GM23338 (cell line): ENCODE measurements around the gene KRT6A. TPM values are rescaled to one million over a fixed set of nuclear protein-coding genes. Genes with fewer than 3 reads are reported as not detected.

Source experiments
- ATAC-seq: fragments of 200-7000 bp; cut with Tn5 transposase; 3 replicates; pipeline ENCODE4 v1.9.1; 2020
- DNase-seq: peaks from one replicate; pipeline ENCODE4 v3.0.0-alpha.2; 2015; ENCODE audit warnings: low spot score
- H2AFZ ChIP-seq: fragments of 200-600 bp; sonication (generic); 2 replicates; pipeline ENCODE4 v1.8.0; 2016; ENCODE audit warnings: antibody characterized with exemption, mild to moderate bottlenecking, moderate library complexity
- H3F3A ChIP-seq: fragments of 200-600 bp; sonication (generic); replicated peaks from 2 replicates; pipeline ENCODE4 v1.8.0; 2017; ENCODE audit warnings: antibody characterized with exemption, mixed run types, low read depth
- H3K27ac ChIP-seq: fragments of 200-600 bp; sonication (generic); 2 replicates; pipeline ENCODE4 v1.6.1; 2016; ENCODE audit warnings: low read depth
- H3K27me3 ChIP-seq: fragments of 200-600 bp; sonication (generic); 2 replicates; pipeline ENCODE4 v1.8.0; 2016; ENCODE audit warnings: mild to moderate bottlenecking, mixed run types, moderate library complexity; ENCODE audit not compliant: insufficient read depth
- H3K36me3 ChIP-seq: fragments of 200-600 bp; sonication (generic); 2 replicates; pipeline ENCODE4 v1.8.0; 2016; ENCODE audit warnings: mild to moderate bottlenecking; ENCODE audit not compliant: insufficient read depth
- H3K4me1 ChIP-seq: fragments of 200-600 bp; sonication (generic); 2 replicates; pipeline ENCODE4 v1.8.0; 2016; ENCODE audit warnings: mild to moderate bottlenecking, moderate library complexity; ENCODE audit not compliant: insufficient read depth
- H3K4me2 ChIP-seq: fragments of 200-600 bp; sonication (generic); 2 replicates; pipeline ENCODE4 v1.7.1; 2017; ENCODE audit warnings: mixed run types
- H3K4me3 ChIP-seq: fragments of 200-600 bp; sonication (generic); 2 replicates; pipeline ENCODE4 v1.6.1; 2016; ENCODE audit warnings: mixed run types
- H3K79me2 ChIP-seq: fragments of 200-600 bp; sonication (generic); replicated peaks from 2 replicates; pipeline ENCODE4 v1.8.0; 2017; ENCODE audit warnings: mild to moderate bottlenecking; ENCODE audit not compliant: insufficient read depth
- H3K9me2 ChIP-seq: fragments of 200-600 bp; sonication (generic); 2 replicates; pipeline ENCODE4 v1.8.0; 2017; ENCODE audit not compliant: insufficient read depth
- H4K20me1 ChIP-seq: fragments of 200-600 bp; sonication (generic); replicated peaks from 2 replicates; pipeline ENCODE4 v1.8.0; 2017; ENCODE audit warnings: mild to moderate bottlenecking; ENCODE audit not compliant: insufficient read depth
- H3K27ac Mint-ChIP-seq: 2 replicates; pipeline ENCODE4 v1.8.0; 2020; ENCODE audit warnings: inconsistent platforms, mild to moderate bottlenecking, moderate library complexity, mixed read lengths
- H3K27me3 Mint-ChIP-seq: 3 replicates; pipeline ENCODE4 v1.8.0; 2022; ENCODE audit warnings: low read depth, mild to moderate bottlenecking, moderate library complexity, mixed read lengths, inconsistent platforms; ENCODE audit not compliant: insufficient read depth, poor library complexity
- H3K36me3 Mint-ChIP-seq: 3 replicates; pipeline ENCODE4 v1.8.0; 2021; ENCODE audit warnings: low read depth, mild to moderate bottlenecking, inconsistent platforms, moderate library complexity, mixed read lengths
- H3K4me1 Mint-ChIP-seq: 3 replicates; pipeline ENCODE4 v1.8.0; 2020; ENCODE audit warnings: mild to moderate bottlenecking, inconsistent platforms, mixed read lengths
- H3K4me3 Mint-ChIP-seq: 3 replicates; pipeline ENCODE4 v1.8.0; 2021; ENCODE audit warnings: moderate library complexity, mild to moderate bottlenecking, inconsistent platforms, mixed read lengths
- H3K9me3 Mint-ChIP-seq: 3 replicates; pipeline ENCODE4 v1.8.0; 2020; ENCODE audit warnings: moderate library complexity, mild to moderate bottlenecking, inconsistent platforms, mixed read lengths
- CREB1 ChIP-seq: fragments of 250-450 bp; sonication (Bioruptor Pico); IDR thresholded peaks from 2 replicates; pipeline ENCODE4 v1.5.0; 2020; ENCODE audit warnings: low read depth, mild to moderate bottlenecking, moderate library complexity
- CTCF ChIP-seq, 2 experiments: fragments of 200-600 bp in 1 of 2; sonication (generic) in 1 of 2; conservative IDR thresholded peaks; 2 replicates each; pipeline versions ENCODE4 v1.5.1 to v1.6.1; 2016 to 2017; ENCODE audit warnings: antibody characterized with exemption in 2 of 2, low read depth in 2 of 2, mild to moderate bottlenecking in 2 of 2, moderate library complexity in 1 of 2
- EZH2 ChIP-seq: fragments of 200-600 bp; sonication (generic); IDR thresholded peaks from one replicate; pipeline ENCODE4 v1.8.0; 2017; ENCODE audit warnings: antibody characterized with exemption, mild to moderate bottlenecking, low read depth; ENCODE audit not compliant: unreplicated experiment
- EZH2phosphoT487 ChIP-seq: fragments of 200-600 bp; sonication (generic); IDR thresholded peaks from one replicate; pipeline ENCODE4 v1.8.1; 2018; ENCODE audit warnings: antibody characterized with exemption; ENCODE audit not compliant: unreplicated experiment
- JUNB ChIP-seq: IDR thresholded peaks from one replicate; pipeline ENCODE4 v1.6.1; 2016; ENCODE audit warnings: antibody characterized with exemption; ENCODE audit not compliant: unreplicated experiment
- NANOG ChIP-seq: IDR thresholded peaks from 2 replicates; pipeline ENCODE4 v1.6.1; 2016; ENCODE audit warnings: antibody characterized with exemption, borderline replicate concordance
- POLR2AphosphoS5 ChIP-seq: IDR thresholded peaks from 2 replicates; pipeline ENCODE4 v1.6.1; 2016; ENCODE audit warnings: antibody characterized with exemption, low read depth
- STAT1 ChIP-seq: IDR thresholded peaks from one replicate; pipeline ENCODE4 v1.6.1; 2016; ENCODE audit warnings: antibody characterized with exemption; ENCODE audit not compliant: unreplicated experiment
- ZNF114 ChIP-seq: fragments of 250-450 bp; sonication (Bioruptor Pico); IDR thresholded peaks from 2 replicates; pipeline ENCODE4 v1.5.0; 2020; ENCODE audit warnings: mild to moderate bottlenecking, moderate library complexity
- ZNF331 ChIP-seq: fragments of 250-450 bp; sonication (Bioruptor Pico); IDR thresholded peaks from 2 replicates; pipeline ENCODE4 v1.5.0; 2020; ENCODE audit warnings: low read depth, mild to moderate bottlenecking, moderate library complexity
- polyA plus RNA-seq: library from polyadenylated mRNA; unstranded; fragments of >200 nt; fragmentation: Nextera tagmentation; extraction: Ambion mirVana; gene quantifications from 2 replicates; pipeline ENCODE4 v1.2.1, GENCODE V29; 2016
- total RNA-seq: library from RNA; depleted of rRNA; stranded (reverse); fragments of >200 nt; shearing (Covaris generic); gene quantifications from 2 replicates; pipeline ENCODE4 v1.2.3, GENCODE V29; 2014
- TF ChIP-seq, protein P1 (sequence below): fragments of 250-450 bp; sonication (Bioruptor Pico); IDR thresholded peaks from 2 replicates; pipeline ENCODE4 v1.5.0; 2020; ENCODE audit warnings: mild to moderate bottlenecking, moderate library complexity
- TF ChIP-seq, protein P2 (sequence below): IDR thresholded peaks from one replicate; pipeline ENCODE4 v1.6.1; 2018; ENCODE audit warnings: antibody characterized with exemption; ENCODE audit not compliant: unreplicated experiment
- TF ChIP-seq, protein P3 (sequence below): IDR thresholded peaks from 2 replicates; pipeline ENCODE4 v1.6.1; 2016; ENCODE audit warnings: antibody characterized with exemption

Gene KRT6A
- total and polyA plus RNA-seq, 2 experiments from 2014 or later = not detected

- no peak for ATAC-seq
- TF ChIP-seq, protein P1, sequence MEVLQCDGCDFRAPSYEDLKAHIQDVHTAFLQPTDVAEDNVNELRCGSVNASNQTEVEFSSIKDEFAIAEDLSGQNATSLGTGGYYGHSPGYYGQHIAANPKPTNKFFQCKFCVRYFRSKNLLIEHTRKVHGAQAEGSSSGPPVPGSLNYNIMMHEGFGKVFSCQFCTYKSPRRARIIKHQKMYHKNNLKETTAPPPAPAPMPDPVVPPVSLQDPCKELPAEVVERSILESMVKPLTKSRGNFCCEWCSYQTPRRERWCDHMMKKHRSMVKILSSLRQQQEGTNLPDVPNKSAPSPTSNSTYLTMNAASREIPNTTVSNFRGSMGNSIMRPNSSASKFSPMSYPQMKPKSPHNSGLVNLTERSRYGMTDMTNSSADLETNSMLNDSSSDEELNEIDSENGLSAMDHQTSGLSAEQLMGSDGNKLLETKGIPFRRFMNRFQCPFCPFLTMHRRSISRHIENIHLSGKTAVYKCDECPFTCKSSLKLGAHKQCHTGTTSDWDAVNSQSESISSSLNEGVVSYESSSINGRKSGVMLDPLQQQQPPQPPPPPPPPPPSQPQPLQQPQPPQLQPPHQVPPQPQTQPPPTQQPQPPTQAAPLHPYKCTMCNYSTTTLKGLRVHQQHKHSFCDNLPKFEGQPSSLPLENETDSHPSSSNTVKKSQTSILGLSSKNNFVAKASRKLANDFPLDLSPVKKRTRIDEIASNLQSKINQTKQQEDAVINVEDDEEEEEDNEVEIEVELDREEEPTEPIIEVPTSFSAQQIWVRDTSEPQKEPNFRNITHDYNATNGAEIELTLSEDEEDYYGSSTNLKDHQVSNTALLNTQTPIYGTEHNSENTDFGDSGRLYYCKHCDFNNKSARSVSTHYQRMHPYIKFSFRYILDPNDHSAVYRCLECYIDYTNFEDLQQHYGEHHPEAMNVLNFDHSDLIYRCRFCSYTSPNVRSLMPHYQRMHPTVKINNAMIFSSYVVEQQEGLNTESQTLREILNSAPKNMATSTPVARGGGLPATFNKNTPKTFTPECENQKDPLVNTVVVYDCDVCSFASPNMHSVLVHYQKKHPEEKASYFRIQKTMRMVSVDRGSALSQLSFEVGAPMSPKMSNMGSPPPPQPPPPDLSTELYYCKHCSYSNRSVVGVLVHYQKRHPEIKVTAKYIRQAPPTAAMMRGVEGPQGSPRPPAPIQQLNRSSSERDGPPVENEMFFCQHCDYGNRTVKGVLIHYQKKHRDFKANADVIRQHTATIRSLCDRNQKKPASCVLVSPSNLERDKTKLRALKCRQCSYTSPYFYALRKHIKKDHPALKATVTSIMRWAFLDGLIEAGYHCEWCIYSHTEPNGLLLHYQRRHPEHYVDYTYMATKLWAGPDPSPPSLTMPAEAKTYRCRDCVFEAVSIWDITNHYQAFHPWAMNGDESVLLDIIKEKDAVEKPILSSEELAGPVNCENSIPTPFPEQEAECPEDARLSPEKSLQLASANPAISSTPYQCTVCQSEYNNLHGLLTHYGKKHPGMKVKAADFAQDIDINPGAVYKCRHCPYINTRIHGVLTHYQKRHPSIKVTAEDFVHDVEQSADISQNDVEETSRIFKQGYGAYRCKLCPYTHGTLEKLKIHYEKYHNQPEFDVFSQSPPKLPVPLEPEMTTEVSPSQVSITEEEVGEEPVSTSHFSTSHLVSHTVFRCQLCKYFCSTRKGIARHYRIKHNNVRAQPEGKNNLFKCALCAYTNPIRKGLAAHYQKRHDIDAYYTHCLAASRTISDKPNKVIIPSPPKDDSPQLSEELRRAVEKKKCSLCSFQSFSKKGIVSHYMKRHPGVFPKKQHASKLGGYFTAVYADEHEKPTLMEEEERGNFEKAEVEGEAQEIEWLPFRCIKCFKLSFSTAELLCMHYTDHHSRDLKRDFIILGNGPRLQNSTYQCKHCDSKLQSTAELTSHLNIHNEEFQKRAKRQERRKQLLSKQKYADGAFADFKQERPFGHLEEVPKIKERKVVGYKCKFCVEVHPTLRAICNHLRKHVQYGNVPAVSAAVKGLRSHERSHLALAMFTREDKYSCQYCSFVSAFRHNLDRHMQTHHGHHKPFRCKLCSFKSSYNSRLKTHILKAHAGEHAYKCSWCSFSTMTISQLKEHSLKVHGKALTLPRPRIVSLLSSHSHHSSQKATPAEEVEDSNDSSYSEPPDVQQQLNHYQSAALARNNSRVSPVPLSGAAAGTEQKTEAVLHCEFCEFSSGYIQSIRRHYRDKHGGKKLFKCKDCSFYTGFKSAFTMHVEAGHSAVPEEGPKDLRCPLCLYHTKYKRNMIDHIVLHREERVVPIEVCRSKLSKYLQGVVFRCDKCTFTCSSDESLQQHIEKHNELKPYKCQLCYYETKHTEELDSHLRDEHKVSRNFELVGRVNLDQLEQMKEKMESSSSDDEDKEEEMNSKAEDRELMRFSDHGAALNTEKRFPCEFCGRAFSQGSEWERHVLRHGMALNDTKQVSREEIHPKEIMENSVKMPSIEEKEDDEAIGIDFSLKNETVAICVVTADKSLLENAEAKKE = no peak
- TF ChIP-seq, protein P2, sequence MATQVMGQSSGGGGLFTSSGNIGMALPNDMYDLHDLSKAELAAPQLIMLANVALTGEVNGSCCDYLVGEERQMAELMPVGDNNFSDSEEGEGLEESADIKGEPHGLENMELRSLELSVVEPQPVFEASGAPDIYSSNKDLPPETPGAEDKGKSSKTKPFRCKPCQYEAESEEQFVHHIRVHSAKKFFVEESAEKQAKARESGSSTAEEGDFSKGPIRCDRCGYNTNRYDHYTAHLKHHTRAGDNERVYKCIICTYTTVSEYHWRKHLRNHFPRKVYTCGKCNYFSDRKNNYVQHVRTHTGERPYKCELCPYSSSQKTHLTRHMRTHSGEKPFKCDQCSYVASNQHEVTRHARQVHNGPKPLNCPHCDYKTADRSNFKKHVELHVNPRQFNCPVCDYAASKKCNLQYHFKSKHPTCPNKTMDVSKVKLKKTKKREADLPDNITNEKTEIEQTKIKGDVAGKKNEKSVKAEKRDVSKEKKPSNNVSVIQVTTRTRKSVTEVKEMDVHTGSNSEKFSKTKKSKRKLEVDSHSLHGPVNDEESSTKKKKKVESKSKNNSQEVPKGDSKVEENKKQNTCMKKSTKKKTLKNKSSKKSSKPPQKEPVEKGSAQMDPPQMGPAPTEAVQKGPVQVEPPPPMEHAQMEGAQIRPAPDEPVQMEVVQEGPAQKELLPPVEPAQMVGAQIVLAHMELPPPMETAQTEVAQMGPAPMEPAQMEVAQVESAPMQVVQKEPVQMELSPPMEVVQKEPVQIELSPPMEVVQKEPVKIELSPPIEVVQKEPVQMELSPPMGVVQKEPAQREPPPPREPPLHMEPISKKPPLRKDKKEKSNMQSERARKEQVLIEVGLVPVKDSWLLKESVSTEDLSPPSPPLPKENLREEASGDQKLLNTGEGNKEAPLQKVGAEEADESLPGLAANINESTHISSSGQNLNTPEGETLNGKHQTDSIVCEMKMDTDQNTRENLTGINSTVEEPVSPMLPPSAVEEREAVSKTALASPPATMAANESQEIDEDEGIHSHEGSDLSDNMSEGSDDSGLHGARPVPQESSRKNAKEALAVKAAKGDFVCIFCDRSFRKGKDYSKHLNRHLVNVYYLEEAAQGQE = no peak
- no peak for TF ChIP-seq ZNF331 (CRISPR knock-in tag)
- no peak for TF ChIP-seq EZH2
- TF ChIP-seq CTCF (conservative IDR thresholded peaks at IDR 0.05; ENCODE audit: low read depth in 2 of 2) = no peak
- no peak for TF ChIP-seq EZH2phosphoT487
- TF ChIP-seq, protein P3, sequence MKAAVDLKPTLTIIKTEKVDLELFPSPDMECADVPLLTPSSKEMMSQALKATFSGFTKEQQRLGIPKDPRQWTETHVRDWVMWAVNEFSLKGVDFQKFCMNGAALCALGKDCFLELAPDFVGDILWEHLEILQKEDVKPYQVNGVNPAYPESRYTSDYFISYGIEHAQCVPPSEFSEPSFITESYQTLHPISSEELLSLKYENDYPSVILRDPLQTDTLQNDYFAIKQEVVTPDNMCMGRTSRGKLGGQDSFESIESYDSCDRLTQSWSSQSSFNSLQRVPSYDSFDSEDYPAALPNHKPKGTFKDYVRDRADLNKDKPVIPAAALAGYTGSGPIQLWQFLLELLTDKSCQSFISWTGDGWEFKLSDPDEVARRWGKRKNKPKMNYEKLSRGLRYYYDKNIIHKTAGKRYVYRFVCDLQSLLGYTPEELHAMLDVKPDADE = no peak
- TF ChIP-seq CREB1 (CRISPR knock-in tag) = no peak
- TF ChIP-seq ZNF114 (CRISPR knock-in tag) = no peak
- TF ChIP-seq NANOG = no peak
- no peak for TF ChIP-seq POLR2AphosphoS5
- no peak for TF ChIP-seq JUNB
- no peak for TF ChIP-seq STAT1
Observed at GRCh38 chr12:52539083-52539820, 46.2 kb upstream of the KRT6A start.

More at GRCh38 chr12:52539083-52539820, 46.2 kb upstream of the KRT6A start:
- no peaks in the 10 kb centered on the region for H3K36me3 ChIP-seq
- H4K20me1 ChIP-seq = no peaks in the 10 kb centered on the region
- Mint-ChIP-seq H3K36me3 (no peaks in the 10 kb centered on the region), H3K4me1 (no peaks in the 10 kb centered on the region), H3K27ac (no peak overlapping the region), H3K4me3 (no peak overlapping the region), H3K27me3 (peaks cover 16% of the 10 kb centered on the region), H3K9me3 (no peaks in the 10 kb centered on the region)
- H3K4me3 ChIP-seq = no peak overlapping the region
- H3F3A ChIP-seq = no peaks in the 10 kb centered on the region
- no peak overlapping the region for H3K4me2 ChIP-seq
- DNase-seq = no peak
- H2AFZ ChIP-seq = no peak overlapping the region
- no peaks in the 10 kb centered on the region for H3K27me3 ChIP-seq
- H3K27ac ChIP-seq = no peak overlapping the region
- H3K79me2 ChIP-seq = no peaks in the 10 kb centered on the region
- H3K4me1 ChIP-seq = no peaks in the 10 kb centered on the region
- no peaks in the 10 kb centered on the region for H3K9me2 ChIP-seq
